ENCODE measurements around the gene KRTAP12-3.

DNA sequence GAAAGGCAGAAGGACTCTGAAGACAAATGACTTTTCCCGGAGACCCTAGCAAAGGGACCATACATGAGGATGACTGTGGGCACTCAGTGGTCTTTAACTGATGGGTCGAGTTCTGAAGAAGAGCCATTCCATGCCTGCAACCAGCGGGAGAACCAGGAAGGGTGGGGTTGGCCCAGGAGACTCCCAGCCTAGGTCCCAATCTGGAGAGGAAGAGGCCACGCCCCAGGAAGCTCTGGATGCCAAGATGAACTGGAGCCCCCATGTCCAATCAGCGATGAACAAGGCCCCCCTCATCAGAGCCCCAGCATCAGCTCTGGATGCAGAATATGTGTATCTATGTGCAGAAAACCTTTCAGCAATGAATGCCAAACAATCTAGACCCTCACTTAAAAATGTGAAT is 17.0 kb upstream of the KRTAP12-3 start:
- no peak for TF ChIP-seq SP1 (IDR thresholded peaks at IDR 0.05)
- TF ChIP-seq, protein P1, sequence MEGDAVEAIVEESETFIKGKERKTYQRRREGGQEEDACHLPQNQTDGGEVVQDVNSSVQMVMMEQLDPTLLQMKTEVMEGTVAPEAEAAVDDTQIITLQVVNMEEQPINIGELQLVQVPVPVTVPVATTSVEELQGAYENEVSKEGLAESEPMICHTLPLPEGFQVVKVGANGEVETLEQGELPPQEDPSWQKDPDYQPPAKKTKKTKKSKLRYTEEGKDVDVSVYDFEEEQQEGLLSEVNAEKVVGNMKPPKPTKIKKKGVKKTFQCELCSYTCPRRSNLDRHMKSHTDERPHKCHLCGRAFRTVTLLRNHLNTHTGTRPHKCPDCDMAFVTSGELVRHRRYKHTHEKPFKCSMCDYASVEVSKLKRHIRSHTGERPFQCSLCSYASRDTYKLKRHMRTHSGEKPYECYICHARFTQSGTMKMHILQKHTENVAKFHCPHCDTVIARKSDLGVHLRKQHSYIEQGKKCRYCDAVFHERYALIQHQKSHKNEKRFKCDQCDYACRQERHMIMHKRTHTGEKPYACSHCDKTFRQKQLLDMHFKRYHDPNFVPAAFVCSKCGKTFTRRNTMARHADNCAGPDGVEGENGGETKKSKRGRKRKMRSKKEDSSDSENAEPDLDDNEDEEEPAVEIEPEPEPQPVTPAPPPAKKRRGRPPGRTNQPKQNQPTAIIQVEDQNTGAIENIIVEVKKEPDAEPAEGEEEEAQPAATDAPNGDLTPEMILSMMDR (IDR thresholded peaks at IDR 0.05; ENCODE audit: low read depth, low read length, missing input control): no peak
- TF ChIP-seq, protein P2, sequence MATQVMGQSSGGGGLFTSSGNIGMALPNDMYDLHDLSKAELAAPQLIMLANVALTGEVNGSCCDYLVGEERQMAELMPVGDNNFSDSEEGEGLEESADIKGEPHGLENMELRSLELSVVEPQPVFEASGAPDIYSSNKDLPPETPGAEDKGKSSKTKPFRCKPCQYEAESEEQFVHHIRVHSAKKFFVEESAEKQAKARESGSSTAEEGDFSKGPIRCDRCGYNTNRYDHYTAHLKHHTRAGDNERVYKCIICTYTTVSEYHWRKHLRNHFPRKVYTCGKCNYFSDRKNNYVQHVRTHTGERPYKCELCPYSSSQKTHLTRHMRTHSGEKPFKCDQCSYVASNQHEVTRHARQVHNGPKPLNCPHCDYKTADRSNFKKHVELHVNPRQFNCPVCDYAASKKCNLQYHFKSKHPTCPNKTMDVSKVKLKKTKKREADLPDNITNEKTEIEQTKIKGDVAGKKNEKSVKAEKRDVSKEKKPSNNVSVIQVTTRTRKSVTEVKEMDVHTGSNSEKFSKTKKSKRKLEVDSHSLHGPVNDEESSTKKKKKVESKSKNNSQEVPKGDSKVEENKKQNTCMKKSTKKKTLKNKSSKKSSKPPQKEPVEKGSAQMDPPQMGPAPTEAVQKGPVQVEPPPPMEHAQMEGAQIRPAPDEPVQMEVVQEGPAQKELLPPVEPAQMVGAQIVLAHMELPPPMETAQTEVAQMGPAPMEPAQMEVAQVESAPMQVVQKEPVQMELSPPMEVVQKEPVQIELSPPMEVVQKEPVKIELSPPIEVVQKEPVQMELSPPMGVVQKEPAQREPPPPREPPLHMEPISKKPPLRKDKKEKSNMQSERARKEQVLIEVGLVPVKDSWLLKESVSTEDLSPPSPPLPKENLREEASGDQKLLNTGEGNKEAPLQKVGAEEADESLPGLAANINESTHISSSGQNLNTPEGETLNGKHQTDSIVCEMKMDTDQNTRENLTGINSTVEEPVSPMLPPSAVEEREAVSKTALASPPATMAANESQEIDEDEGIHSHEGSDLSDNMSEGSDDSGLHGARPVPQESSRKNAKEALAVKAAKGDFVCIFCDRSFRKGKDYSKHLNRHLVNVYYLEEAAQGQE (IDR thresholded peaks at IDR 0.05): no peak

Measured in liver (tissue), 3 donors.